ENCODE measurements around the gene GTF2A2.

GTF2A2 gene

GRCh38 chr15:59676565-59676964, 19.2 kb upstream of the GTF2A2 start:
- H3K4me3 ChIP-seq (ENCODE audit: low read length), result no peak overlapping the region
- H3F3A ChIP-seq (ENCODE audit: control insufficient read depth, insufficient read depth), result 0 out of 2 replicates have a peak, but pooled peaks cover 16% of the 10 kb centered on the region
- peaks cover 96% of the 10 kb centered on the region for H3K36me3 ChIP-seq (ENCODE audit: control insufficient read depth, low read length)
- H4K20me1 ChIP-seq (ENCODE audit: control insufficient read depth, insufficient read depth, low read depth, low read length), result no peaks in the 10 kb centered on the region
- no peaks in the 10 kb centered on the region for H3K9me3 ChIP-seq (ENCODE audit: control insufficient read depth, insufficient read depth, low read length)
- no peaks in the 10 kb centered on the region for H3K9me2 ChIP-seq (replicated peaks; ENCODE audit: control insufficient read depth, low read length)
- no peaks in the 10 kb centered on the region for H3K27me3 ChIP-seq (ENCODE audit: control insufficient read depth, low read length)
- H3K27ac ChIP-seq (ENCODE audit: low read depth, low read length), result no peak overlapping the region
- H3K4me1 ChIP-seq (ENCODE audit: control insufficient read depth, low read length), result no peaks in the 10 kb centered on the region
- H3K79me2 ChIP-seq (ENCODE audit: control insufficient read depth, low read length), result peaks cover 17% of the 10 kb centered on the region
- no peak overlapping the region for H3K4me2 ChIP-seq (ENCODE audit: low read length)
- no peak for TF ChIP-seq EZH2phosphoT487 (IDR thresholded peaks at IDR 0.05; ENCODE audit: borderline replicate concordance, low read length)
- no peak for TF ChIP-seq CTCF (IDR thresholded peaks at IDR 0.05; ENCODE audit: low read depth, low read length, poor library complexity, severe bottlenecking)

GRCh38 chr15:59674361-59674877, 17.1 kb upstream of the GTF2A2 start:
- no peaks in the 10 kb centered on the region for H3K27me3 ChIP-seq (ENCODE audit: control insufficient read depth, low read length)
- no peaks in the 10 kb centered on the region for H3K4me1 ChIP-seq (ENCODE audit: control insufficient read depth, low read length)
- H3K79me2 ChIP-seq (ENCODE audit: control insufficient read depth, low read length), result peaks cover 5% of the 10 kb centered on the region; the same call in 1 of the 2 replicates
- no peak overlapping the region for H3K4me2 ChIP-seq (ENCODE audit: low read length)
- H3K9me3 ChIP-seq (ENCODE audit: control insufficient read depth, insufficient read depth, low read length), result no peaks in the 10 kb centered on the region
- peaks cover 18% of the 10 kb centered on the region; the same call in 1 of the 2 replicates for H3F3A ChIP-seq (ENCODE audit: control insufficient read depth, insufficient read depth)
- H3K4me3 ChIP-seq (ENCODE audit: low read length), result no peak overlapping the region
- H3K36me3 ChIP-seq (ENCODE audit: control insufficient read depth, low read length), result peaks cover 92% of the 10 kb centered on the region
- no peak overlapping the region for H3K27ac ChIP-seq (ENCODE audit: low read depth, low read length)
- no peaks in the 10 kb centered on the region for H4K20me1 ChIP-seq (ENCODE audit: control insufficient read depth, insufficient read depth, low read depth, low read length)
- no peaks in the 10 kb centered on the region for H3K9me2 ChIP-seq (replicated peaks; ENCODE audit: control insufficient read depth, low read length)
- TF ChIP-seq EZH2phosphoT487 (IDR thresholded peaks at IDR 0.05; ENCODE audit: borderline replicate concordance, low read length), result no peak
- TF ChIP-seq CTCF (IDR thresholded peaks at IDR 0.05; ENCODE audit: low read depth, low read length, poor library complexity, severe bottlenecking), result no peak

- H3K36me3 ChIP-seq (ENCODE audit: control insufficient read depth, low read length), result peaks cover 83% of the 10 kb centered on the region
- no peaks in the 10 kb centered on the region for H3K4me1 ChIP-seq (ENCODE audit: control insufficient read depth, low read length)
- H3K79me2 ChIP-seq (ENCODE audit: control insufficient read depth, low read length), result 0 out of 2 replicates have a peak, but pooled peaks cover 2% of the 10 kb centered on the region
- TF ChIP-seq EZH2phosphoT487 (IDR thresholded peaks at IDR 0.05; ENCODE audit: borderline replicate concordance, low read length) (no peak), CTCF (IDR thresholded peaks at IDR 0.05; ENCODE audit: low read depth, low read length, poor library complexity, severe bottlenecking) (no peak)
- H3K4me3 ChIP-seq (ENCODE audit: low read length), result no peak overlapping the region
- H3K9me3 ChIP-seq (ENCODE audit: control insufficient read depth, insufficient read depth, low read length), result no peaks in the 10 kb centered on the region
- no peak overlapping the region for H3K4me2 ChIP-seq (ENCODE audit: low read length)
- no peaks in the 10 kb centered on the region for H3K27me3 ChIP-seq (ENCODE audit: control insufficient read depth, low read length)
- H3K27ac ChIP-seq (ENCODE audit: low read depth, low read length), result no peak overlapping the region
- peaks cover 13% of the 10 kb centered on the region for H3F3A ChIP-seq (ENCODE audit: control insufficient read depth, insufficient read depth)
- no peaks in the 10 kb centered on the region for H3K9me2 ChIP-seq (replicated peaks; ENCODE audit: control insufficient read depth, low read length)
- H4K20me1 ChIP-seq (ENCODE audit: control insufficient read depth, insufficient read depth, low read depth, low read length), result no peaks in the 10 kb centered on the region
These were observed 11.2 kb upstream of the GTF2A2 start for GRCh38 chr15:59668556-59668955.
